H9 (cell line): ENCODE data around the gene KCNH1. TPM values are rescaled to one million over a fixed set of nuclear protein-coding genes. Genes with fewer than 3 reads are reported as not detected.

Experiments used
- DNase-seq: peaks from one replicate; pipeline ENCODE4 v3.0.0-alpha.2; 2017
- H2AFZ ChIP-seq: one replicate; pipeline ENCODE4 v1.6.1; 2013; ENCODE audit warnings: mild to moderate bottlenecking, low read length, control low read depth, moderate library complexity
- H2AK5ac ChIP-seq: 2 replicates; pipeline ENCODE4 v1.6.1; 2013; ENCODE audit warnings: low read length, control low read depth, mixed read lengths; ENCODE audit not compliant: insufficient read length
- H2BK120ac ChIP-seq: one replicate; pipeline ENCODE4 v1.6.1; 2013; ENCODE audit warnings: low read depth, mild to moderate bottlenecking, low read length, control low read depth, inconsistent platforms; ENCODE audit not compliant: poor library complexity, severe bottlenecking
- H2BK12ac ChIP-seq: 2 replicates; pipeline ENCODE4 v1.6.1; 2013; ENCODE audit warnings: low read length, control low read depth, mixed read lengths, low read depth; ENCODE audit not compliant: insufficient read length
- H2BK15ac ChIP-seq: 2 replicates; pipeline ENCODE4 v1.6.1; 2013; ENCODE audit warnings: low read depth, low read length, control low read depth
- H2BK20ac ChIP-seq: one replicate; pipeline ENCODE4 v1.6.1; 2013; ENCODE audit warnings: low read depth, mild to moderate bottlenecking, low read length, control low read depth, inconsistent platforms; ENCODE audit not compliant: poor library complexity, severe bottlenecking
- H2BK5ac ChIP-seq: 2 replicates; pipeline ENCODE4 v1.6.1; 2013; ENCODE audit warnings: low read length, control low read depth, mixed read lengths; ENCODE audit not compliant: insufficient read length
- H3K14ac ChIP-seq: 2 replicates; pipeline ENCODE4 v1.6.1; 2013; ENCODE audit warnings: low read length, control low read depth; ENCODE audit not compliant: insufficient read depth
- H3K18ac ChIP-seq: 2 replicates; pipeline ENCODE4 v1.6.1; 2013; ENCODE audit warnings: low read depth, mild to moderate bottlenecking, mixed read lengths, low read length, control low read depth; ENCODE audit not compliant: insufficient read length
- H3K23ac ChIP-seq: 2 replicates; pipeline ENCODE4 v1.6.1; 2013; ENCODE audit warnings: low read length, control low read depth, mixed read lengths, low read depth; ENCODE audit not compliant: insufficient read length
- H3K23me2 ChIP-seq: 2 replicates; pipeline ENCODE4 v1.6.1; 2013; ENCODE audit warnings: low read depth, mild to moderate bottlenecking, mixed read lengths, low read length, control low read depth; ENCODE audit not compliant: insufficient read length, poor library complexity, severe bottlenecking
- H3K27ac ChIP-seq: 2 replicates; pipeline ENCODE4 v1.5.1; 2013; ENCODE audit warnings: low read length, control low read depth, mixed read lengths, low read depth; ENCODE audit not compliant: insufficient read length
- H3K27me3 ChIP-seq: 2 replicates; pipeline ENCODE4 v1.6.1; 2013; ENCODE audit warnings: low read length, control low read depth, inconsistent platforms; ENCODE audit not compliant: insufficient read depth
- H3K4ac ChIP-seq: 2 replicates; pipeline ENCODE4 v1.6.1; 2013; ENCODE audit warnings: low read depth, mild to moderate bottlenecking, control low read depth, inconsistent platforms, low read length, moderate library complexity
- H3K4me1 ChIP-seq: 2 replicates; pipeline ENCODE4 v1.6.1; 2013; ENCODE audit warnings: low read length, control low read depth, inconsistent platforms; ENCODE audit not compliant: insufficient read depth
- H3K4me2 ChIP-seq: 2 replicates; pipeline ENCODE4 v1.6.1; 2013; ENCODE audit warnings: low read length, control low read depth, mixed read lengths; ENCODE audit not compliant: insufficient read length, insufficient read depth
- H3K56ac ChIP-seq: 2 replicates; pipeline ENCODE4 v1.6.1; 2013; ENCODE audit warnings: low read depth, mild to moderate bottlenecking, mixed read lengths, low read length, control low read depth; ENCODE audit not compliant: insufficient read length
- H3K79me1 ChIP-seq: 2 replicates; pipeline ENCODE4 v1.6.1; 2013; ENCODE audit warnings: low read depth, mild to moderate bottlenecking, moderate library complexity, low read length, control low read depth, inconsistent platforms; ENCODE audit not compliant: insufficient read depth, poor library complexity, severe bottlenecking
- H3K79me2 ChIP-seq: 2 replicates; pipeline ENCODE4 v1.6.1; 2013; ENCODE audit warnings: low read length, control low read depth, inconsistent platforms; ENCODE audit not compliant: insufficient read depth
- H3K9ac ChIP-seq: 2 replicates; pipeline ENCODE4 v1.6.1; 2013; ENCODE audit warnings: low read length, control low read depth, mixed read lengths; ENCODE audit not compliant: insufficient read length; ENCODE audit errors: extremely low read depth
- H3K9me3 ChIP-seq: one replicate; pipeline ENCODE4 v1.6.1; 2013; ENCODE audit warnings: low read depth, low read length, inconsistent platforms; ENCODE audit not compliant: control insufficient read depth
- H3T11ph ChIP-seq: one replicate; pipeline ENCODE4 v1.6.1; 2013; ENCODE audit warnings: mild to moderate bottlenecking, low read length, control low read depth, inconsistent platforms
- H4K20me1 ChIP-seq: one replicate; pipeline ENCODE4 v1.6.1; 2013; ENCODE audit not compliant: control insufficient read depth, insufficient read length, insufficient read depth
- H4K5ac ChIP-seq: 2 replicates; pipeline ENCODE4 v1.6.1; 2013; ENCODE audit warnings: low read depth, mild to moderate bottlenecking, mixed read lengths, low read length, control low read depth; ENCODE audit not compliant: insufficient read length
- H4K8ac ChIP-seq: replicated peaks from 2 replicates; pipeline ENCODE4 v1.6.1; 2013; ENCODE audit warnings: low read length, control low read depth, mixed read lengths, low read depth; ENCODE audit not compliant: insufficient read length
- H4K91ac ChIP-seq: 2 replicates; pipeline ENCODE4 v1.6.1; 2013; ENCODE audit warnings: low read depth, mild to moderate bottlenecking, moderate library complexity, mixed read lengths, low read length, control low read depth; ENCODE audit not compliant: insufficient read length
- H3K27ac Mint-ChIP-seq, 3 experiments: 2 replicates in 2 of 3; 3 replicates in 1 of 3; pipeline ENCODE4 v1.8.0; 2020 to 2021; ENCODE audit warnings: mixed read lengths in 3 of 3, mild to moderate bottlenecking in 1 of 3, moderate library complexity in 1 of 3
- H3K27me3 Mint-ChIP-seq: 2 replicates; pipeline ENCODE4 v1.8.0; 2021; ENCODE audit warnings: low read depth, mild to moderate bottlenecking, moderate library complexity, mixed read lengths
- H3K36me3 Mint-ChIP-seq, 3 experiments: 2 replicates in 2 of 3; 3 replicates in 1 of 3; pipeline ENCODE4 v1.8.0; 2020 to 2021; ENCODE audit warnings: low read depth in 3 of 3, mixed read lengths in 3 of 3; ENCODE audit not compliant: insufficient read depth in 1 of 3
- H3K4me1 Mint-ChIP-seq, 2 experiments: 2 replicates each; pipeline ENCODE4 v1.8.0; 2020; ENCODE audit warnings: mixed read lengths in 2 of 2
- H3K4me3 Mint-ChIP-seq, 2 experiments: 2 replicates in 1 of 2; 3 replicates in 1 of 2; pipeline ENCODE4 v1.8.0; 2020 to 2021; ENCODE audit warnings: mild to moderate bottlenecking in 2 of 2, mixed read lengths in 2 of 2, moderate library complexity in 1 of 2
- H3K9me3 Mint-ChIP-seq, 2 experiments: 2 replicates in 1 of 2; 3 replicates in 1 of 2; pipeline ENCODE4 v1.8.0; 2020; ENCODE audit warnings: mild to moderate bottlenecking in 2 of 2, mixed read lengths in 2 of 2, moderate library complexity in 1 of 2
- WGBS: extraction: QIAGEN DNeasy Blood & Tissue Kit; methylation state at CpG from one replicate; pipeline ENCODE4 v1.1.7; 2013; ENCODE audit warnings: missing lambda C conversion rate, low lambda C conversion rate, mixed read lengths; ENCODE audit not compliant: insufficient read length; ENCODE audit errors: extremely low coverage; 5-methylcytosine and 5-hydroxymethylcytosine counted together
- total RNA-seq: library from RNA; stranded (reverse); gene quantifications from 2 replicates; pipeline ENCODE4 v1.2.1, GENCODE V29; 2021
- TF ChIP-seq, protein P1 (sequence below): fragments of 200-600 bp; sonication (generic); conservative IDR thresholded peaks from 3 replicates; pipeline ENCODE4 v1.8.0; 2021; ENCODE audit warnings: antibody characterized with exemption, mild to moderate bottlenecking

The KCNH1 gene
- total RNA-seq, 1 experiment from 2014 or later: 0.11 TPM

DNA sequence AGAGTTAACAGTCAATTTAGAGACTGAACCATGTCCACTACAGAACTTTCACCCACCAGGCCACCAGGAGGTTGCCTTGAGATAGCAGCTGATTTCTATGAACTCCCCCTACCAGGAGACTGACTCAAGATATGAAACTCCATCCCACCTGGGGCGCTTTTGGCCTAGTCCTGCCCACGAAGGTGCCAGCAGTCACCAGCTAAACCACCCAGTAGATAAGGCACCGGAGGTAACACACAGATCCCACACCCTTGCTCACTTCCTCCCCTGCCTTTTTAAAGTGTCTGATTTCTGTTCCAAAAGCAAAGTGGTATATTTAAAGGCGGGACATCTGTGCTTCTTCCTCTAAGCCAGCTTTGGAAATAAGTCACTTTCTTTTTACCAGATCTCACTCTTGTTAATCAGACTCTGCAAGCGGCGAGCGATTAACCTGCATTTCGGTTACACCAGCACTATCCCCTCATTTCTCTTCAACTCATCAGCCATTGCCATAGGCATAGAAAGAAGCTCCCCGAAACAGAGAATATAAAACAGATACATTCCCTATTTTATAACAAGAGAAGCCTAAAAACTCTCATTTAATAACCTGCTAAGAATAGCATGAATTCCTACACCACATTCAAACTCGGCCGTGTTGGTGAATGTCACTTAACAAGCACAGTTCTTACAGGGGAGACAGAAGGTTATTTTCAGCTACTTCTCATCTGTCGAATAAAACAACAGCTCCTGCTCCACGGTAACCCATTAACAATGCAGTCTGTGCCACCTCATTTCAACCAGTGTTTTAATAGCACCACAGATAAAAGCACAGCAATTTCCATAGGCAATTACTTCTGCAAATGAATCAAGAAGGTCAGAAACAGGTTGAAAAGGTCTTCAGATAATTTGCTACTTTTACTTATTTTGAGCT lies 318.1 kb downstream of the KCNH1 start:
- Mint-ChIP-seq H3K27ac (peak overlapping the region in 1 of 3 experiments; percentile 36; a peak in 2 of 7 replicates), H3K4me3 (no peak overlapping the region), H3K27me3 (no peaks in the 10 kb centered on the region; the same call in 1 of the 2 replicates), H3K36me3 (no peaks in the 10 kb centered on the region), H3K9me3 (no peaks in the 10 kb centered on the region), H3K4me1 (peaks cover 0 to 5% of the 10 kb centered on the region in 2 experiments; a peak in 2 of 4 replicates)
- Histone ChIP-seq H3K27me3 (no peaks in the 10 kb centered on the region), H3K9me3 (no peaks in the 10 kb centered on the region), H3K23ac (no peak overlapping the region), H3K79me2 (no peaks in the 10 kb centered on the region), H3T11ph (no peak overlapping the region), H2BK120ac (no peak overlapping the region), H3K14ac (no peak overlapping the region), H3K79me1 (no peaks in the 10 kb centered on the region), H3K4me1 (no peaks in the 10 kb centered on the region), H2BK5ac (no peak overlapping the region), H3K56ac (no peak overlapping the region), H4K20me1 (no peaks in the 10 kb centered on the region), H4K5ac (no peak overlapping the region), H3K23me2 (no peaks in the 10 kb centered on the region), H3K27ac (no peak overlapping the region), H4K91ac (no peak overlapping the region), H2BK15ac (no peak overlapping the region), H3K4ac (no peak overlapping the region), H4K8ac (no peak overlapping the region), H3K18ac (no peak overlapping the region), H2AK5ac (no peak overlapping the region), H3K9ac (no peak overlapping the region), H3K4me2 (no peak overlapping the region), H2AFZ (no peak overlapping the region), H2BK20ac (no peak overlapping the region), H2BK12ac (no peak overlapping the region)
- no peak for DNase-seq
- TF ChIP-seq, protein P1, sequence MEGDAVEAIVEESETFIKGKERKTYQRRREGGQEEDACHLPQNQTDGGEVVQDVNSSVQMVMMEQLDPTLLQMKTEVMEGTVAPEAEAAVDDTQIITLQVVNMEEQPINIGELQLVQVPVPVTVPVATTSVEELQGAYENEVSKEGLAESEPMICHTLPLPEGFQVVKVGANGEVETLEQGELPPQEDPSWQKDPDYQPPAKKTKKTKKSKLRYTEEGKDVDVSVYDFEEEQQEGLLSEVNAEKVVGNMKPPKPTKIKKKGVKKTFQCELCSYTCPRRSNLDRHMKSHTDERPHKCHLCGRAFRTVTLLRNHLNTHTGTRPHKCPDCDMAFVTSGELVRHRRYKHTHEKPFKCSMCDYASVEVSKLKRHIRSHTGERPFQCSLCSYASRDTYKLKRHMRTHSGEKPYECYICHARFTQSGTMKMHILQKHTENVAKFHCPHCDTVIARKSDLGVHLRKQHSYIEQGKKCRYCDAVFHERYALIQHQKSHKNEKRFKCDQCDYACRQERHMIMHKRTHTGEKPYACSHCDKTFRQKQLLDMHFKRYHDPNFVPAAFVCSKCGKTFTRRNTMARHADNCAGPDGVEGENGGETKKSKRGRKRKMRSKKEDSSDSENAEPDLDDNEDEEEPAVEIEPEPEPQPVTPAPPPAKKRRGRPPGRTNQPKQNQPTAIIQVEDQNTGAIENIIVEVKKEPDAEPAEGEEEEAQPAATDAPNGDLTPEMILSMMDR: no peak
- WGBS: no CpG with 5 or more reads among the region's 13 CpGs
